HG03378 (cell line): Measurements from ENCODE around the gene MAPK10.

Source experiments
- ATAC-seq: cut with Tn5 transposase; IDR thresholded peaks from one replicate; pipeline ENCODE4 v1.9.1; 2021; ENCODE audit warnings: mild to moderate bottlenecking, moderate library complexity; ENCODE audit not compliant: unreplicated experiment

The MAPK10 gene

GRCh38 chr4:85942107-85942506, 417.7 kb downstream of the MAPK10 start:
- no peak for ATAC-seq

GRCh38 chr4:85940151-85940550, 419.7 kb downstream of the MAPK10 start:
- ATAC-seq: no peak
